K562 (cell line): ENCODE results near the gene NUTM1. TPM values are rescaled to one million over a fixed set of nuclear protein-coding genes. Genes with fewer than 3 reads are reported as not detected.

ENCODE experiments used
- ARID4B ChIP-seq: sonication (generic); formaldehyde crosslinking; IDR thresholded peaks from 2 replicates; pipeline ENCODE4 v1.8.0; 2022; ENCODE audit warnings: mild to moderate bottlenecking, missing genetic modification reagents
- CHD4 ChIP-seq: fragments of 200-600 bp; sonication (generic); IDR thresholded peaks from 3 replicates; pipeline ENCODE4 v1.6.1; 2012; ENCODE audit warnings: low read depth, mild to moderate bottlenecking, mixed read lengths, low read length, inconsistent platforms; ENCODE audit not compliant: insufficient read depth, insufficient replicate concordance, poor library complexity, severe bottlenecking
- CXXC5 ChIP-seq: fragments of 250-450 bp; sonication (Bioruptor Pico); IDR thresholded peaks from 2 replicates; pipeline ENCODE4 v1.8.0; 2022; ENCODE audit warnings: inconsistent platforms, mild to moderate bottlenecking, moderate library complexity
- GATAD2B ChIP-seq: fragments of 450-650 bp; IDR thresholded peaks from 2 replicates; pipeline ENCODE4 v1.6.1; 2017; ENCODE audit warnings: mild to moderate bottlenecking, borderline replicate concordance
- HMGN3 ChIP-seq: IDR thresholded peaks from 2 replicates; pipeline ENCODE4 v1.6.1; 2011; ENCODE audit warnings: borderline replicate concordance, low read depth, mild to moderate bottlenecking, mixed read lengths, low read length; ENCODE audit not compliant: insufficient read length; ENCODE audit errors: extremely low read depth
- MYBL2 ChIP-seq, 2 experiments: fragments of 450-650 bp in 1 of 2; sonication (generic) in 1 of 2; formaldehyde crosslinking in 1 of 2; IDR thresholded peaks; 2 replicates each; pipeline versions ENCODE4 v1.6.1 to v1.8.1; 2017 to 2022; ENCODE audit warnings: borderline replicate concordance in 1 of 2, inconsistent platforms in 1 of 2, low read depth in 1 of 2, mild to moderate bottlenecking in 1 of 2, missing genetic modification reagents in 1 of 2, moderate library complexity in 1 of 2
- RERE ChIP-seq: sonication (generic); formaldehyde crosslinking; IDR thresholded peaks from 2 replicates; pipeline ENCODE4 v1.8.0; 2023; ENCODE audit warnings: missing genetic modification reagents, mild to moderate bottlenecking, borderline replicate concordance
- SMAD4 ChIP-seq: fragments of 250-450 bp; sonication (Bioruptor Pico); conservative IDR thresholded peaks from 2 replicates; pipeline ENCODE4 v1.8.0; 2021; ENCODE audit warnings: inconsistent platforms, mild to moderate bottlenecking, moderate library complexity
- XRCC4 ChIP-seq: IDR thresholded peaks from one replicate; pipeline ENCODE4 v1.6.1; 2011; ENCODE audit not compliant: insufficient read depth, insufficient read length; ENCODE audit errors: extremely low read depth
- ZBTB11 ChIP-seq, 3 experiments: fragments of 200-800 bp in 1 of 3; fragments of 250-450 bp in 1 of 3; fragments of 450-650 bp in 1 of 3; sonication (Bioruptor Pico) in 1 of 3; sonication (Bioruptor generic) in 1 of 3; formaldehyde crosslinking in 1 of 3; IDR thresholded peaks; 2 replicates each; pipeline versions ENCODE4 v1.6.1 to v1.8.0; 2016 to 2022; ENCODE audit warnings: mild to moderate bottlenecking in 2 of 3, missing genetic modification characterization in 2 of 3, missing compliant biosample characterization in 1 of 3, moderate library complexity in 1 of 3
- polyA plus RNA-seq, 8 experiments: library from polyadenylated mRNA; depleted of rRNA in 4 of 8; stranded (reverse) in 5 of 8; unstranded in 3 of 8; fragments of >200 nt; fragmentation: Nextera tagmentation in 2 of 8; fragmentation: Illumina TruSeq in 1 of 8; extraction: Ambion mirVana in 2 of 8; extraction: Trizol in 1 of 8; gene quantifications; 2 replicates each; pipeline versions ENCODE4 v1.2.1 to v1.2.3, GENCODE V29; 2011 to 2014; ENCODE audit warnings: inconsistent platforms in 1 of 8, missing spikeins in 1 of 8
- total RNA-seq, 7 experiments: library from RNA; depleted of rRNA in 6 of 7; stranded (reverse); fragments of >200 nt in 6 of 7; fragmentation: Illumina TruSeq in 2 of 7; extraction: Trizol in 2 of 7; gene quantifications; 2 replicates each; pipeline versions ENCODE4 v1.2.1 to v1.2.3, GENCODE V29; 2011 to 2021; ENCODE audit warnings: low replicate concordance in 1 of 7

NUTM1 gene
- total and polyA plus RNA-seq, 9 of the 15 experiments (the other 6 are each of a cell fraction or from before 2014, with no cell fraction given) = 0.01 to 0.05 (median 0.04) TPM; not detected in 4

GRCh38 chr15:34337557-34338306 is 5.4 kb upstream of the NUTM1 start, which contains the start of gene SLC12A6 (continued):
- no peak for TF ChIP-seq XRCC4
- TF ChIP-seq CXXC5 (CRISPR knock-in tag) = peak; percentile 81
- peak; percentile 60 for TF ChIP-seq SMAD4
- peak in 1 of 3 experiments; percentile 31; a peak in 1 of 6 replicates for TF ChIP-seq ZBTB11 (CRISPR knock-in tag; IDR thresholded peaks at IDR 0.05)
- TF ChIP-seq MYBL2 (IDR thresholded peaks at IDR 0.05; ENCODE audit: low read depth) = no peak
- no peak for TF ChIP-seq MYBL2 (CRISPR knock-in tag; IDR thresholded peaks at IDR 0.05; ENCODE audit: borderline replicate concordance)
- 0 out of 2 replicates have a peak, but pooled peaks have one; percentile 51 for TF ChIP-seq GATAD2B
- TF ChIP-seq ARID4B (CRISPR knock-in tag) = peak; percentile 75
- TF ChIP-seq HMGN3 = peak; percentile 84
- no peak for TF ChIP-seq RERE (CRISPR knock-in tag)
- no peak for TF ChIP-seq CHD4
